Measurements from ENCODE around the gene SLC15A3.

- TF ChIP-seq CTCF (IDR thresholded peaks at IDR 0.05) (no peak), POLR2A (IDR thresholded peaks at IDR 0.05) (no peak)
These were observed 18.9 kb upstream of the SLC15A3 start for GRCh38 chr11:60970890-60971289.

All from esophagus squamous epithelium (tissue), 4 donors.